Islet of Langerhans (tissue), 1 donor: ENCODE data around the gene AQP12A.
"Not testable (repeated sequence)": the region's sequence is repeated elsewhere in the genome, so short reads cannot be mapped to it uniquely, and the experiment has no call there.

ENCODE experiments used
- FAIRE-seq: peaks from one replicate; lab custom pipeline; 2011; peaks lifted over from hg19 to GRCh38; lab: Jason Lieb, UNC

The AQP12A gene

GRCh38 chr2:240691631-240692420 is at the start of gene AQP12A:
Gene AQP12A (plus strand): TSS chr2:240691866. CDS start chr2:240691914, 48 bp downstream.
- not testable (repeated sequence) for FAIRE-seq

- no peak for FAIRE-seq
Measured at GRCh38 chr2:240642061-240642805, 49.4 kb upstream of the AQP12A start.

GRCh38 chr2:240642806-240643092 is 48.9 kb upstream of the AQP12A start:
- FAIRE-seq: no peak

GRCh38 chr2:240643093-240643810 is 48.4 kb upstream of the AQP12A start:
- FAIRE-seq: no peak

GRCh38 chr2:240643811-240644150 is 47.9 kb upstream of the AQP12A start:
- no peak for FAIRE-seq

- no peak for FAIRE-seq
Measured at GRCh38 chr2:240644171-240644651, 47.5 kb upstream of the AQP12A start.

GRCh38 chr2:240644859-240645301 is 46.8 kb upstream of the AQP12A start:
- FAIRE-seq: no peak

GRCh38 chr2:240645346-240645745 is 46.3 kb upstream of the AQP12A start:
- no peak for FAIRE-seq

GRCh38 chr2:240645801-240646175 is 45.9 kb upstream of the AQP12A start:
- no peak for FAIRE-seq

- FAIRE-seq: no peak
Measured at GRCh38 chr2:240646176-240646899, 45.3 kb upstream of the AQP12A start.

GRCh38 chr2:240646900-240647502 is 44.7 kb upstream of the AQP12A start:
- no peak for FAIRE-seq

GRCh38 chr2:240647503-240648154 is 44.0 kb upstream of the AQP12A start:
- FAIRE-seq: no peak

- no peak for FAIRE-seq
Measured at GRCh38 chr2:240648155-240648649, 43.5 kb upstream of the AQP12A start.

- FAIRE-seq: no peak
Measured at GRCh38 chr2:240648650-240649275, 42.9 kb upstream of the AQP12A start.

GRCh38 chr2:240649331-240649730 is 42.3 kb upstream of the AQP12A start:
- FAIRE-seq: no peak

GRCh38 chr2:240650254-240650965 is 41.3 kb upstream of the AQP12A start:
- FAIRE-seq: no peak

- no peak for FAIRE-seq
Measured at GRCh38 chr2:240651185-240651584, 40.5 kb upstream of the AQP12A start.

- FAIRE-seq: no peak
Measured at GRCh38 chr2:240655931-240656886, 35.5 kb upstream of the AQP12A start.

- FAIRE-seq: not testable (repeated sequence)
Measured at GRCh38 chr2:240659883-240660282, 31.8 kb upstream of the AQP12A start.
